Measurements from ENCODE around the gene CCDC175.

DNA sequence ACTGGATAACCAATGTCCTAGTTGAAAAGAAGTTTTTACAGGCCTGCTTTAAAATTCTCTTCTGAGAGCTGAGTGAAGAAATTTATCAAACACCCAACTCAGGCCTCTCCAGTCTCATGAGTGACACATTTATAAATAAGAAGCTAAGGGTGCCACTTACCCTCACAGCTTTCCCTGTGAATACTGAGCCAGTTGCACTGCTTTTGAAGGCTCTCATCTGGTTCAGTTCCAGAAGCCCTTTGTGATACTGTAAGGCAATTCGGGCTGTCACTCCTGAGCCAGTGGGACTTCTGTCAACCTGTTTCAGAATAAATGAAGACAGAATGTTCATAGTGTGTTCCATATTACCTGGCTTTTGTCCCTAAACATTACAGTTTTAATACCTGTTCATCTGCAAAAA is 100.9 kb downstream of the CCDC175 start:
- TF ChIP-seq, protein P1, sequence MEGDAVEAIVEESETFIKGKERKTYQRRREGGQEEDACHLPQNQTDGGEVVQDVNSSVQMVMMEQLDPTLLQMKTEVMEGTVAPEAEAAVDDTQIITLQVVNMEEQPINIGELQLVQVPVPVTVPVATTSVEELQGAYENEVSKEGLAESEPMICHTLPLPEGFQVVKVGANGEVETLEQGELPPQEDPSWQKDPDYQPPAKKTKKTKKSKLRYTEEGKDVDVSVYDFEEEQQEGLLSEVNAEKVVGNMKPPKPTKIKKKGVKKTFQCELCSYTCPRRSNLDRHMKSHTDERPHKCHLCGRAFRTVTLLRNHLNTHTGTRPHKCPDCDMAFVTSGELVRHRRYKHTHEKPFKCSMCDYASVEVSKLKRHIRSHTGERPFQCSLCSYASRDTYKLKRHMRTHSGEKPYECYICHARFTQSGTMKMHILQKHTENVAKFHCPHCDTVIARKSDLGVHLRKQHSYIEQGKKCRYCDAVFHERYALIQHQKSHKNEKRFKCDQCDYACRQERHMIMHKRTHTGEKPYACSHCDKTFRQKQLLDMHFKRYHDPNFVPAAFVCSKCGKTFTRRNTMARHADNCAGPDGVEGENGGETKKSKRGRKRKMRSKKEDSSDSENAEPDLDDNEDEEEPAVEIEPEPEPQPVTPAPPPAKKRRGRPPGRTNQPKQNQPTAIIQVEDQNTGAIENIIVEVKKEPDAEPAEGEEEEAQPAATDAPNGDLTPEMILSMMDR (IDR thresholded peaks at IDR 0.05; ENCODE audit: insufficient read depth, low read length), result no peak
- TF ChIP-seq, protein P2, sequence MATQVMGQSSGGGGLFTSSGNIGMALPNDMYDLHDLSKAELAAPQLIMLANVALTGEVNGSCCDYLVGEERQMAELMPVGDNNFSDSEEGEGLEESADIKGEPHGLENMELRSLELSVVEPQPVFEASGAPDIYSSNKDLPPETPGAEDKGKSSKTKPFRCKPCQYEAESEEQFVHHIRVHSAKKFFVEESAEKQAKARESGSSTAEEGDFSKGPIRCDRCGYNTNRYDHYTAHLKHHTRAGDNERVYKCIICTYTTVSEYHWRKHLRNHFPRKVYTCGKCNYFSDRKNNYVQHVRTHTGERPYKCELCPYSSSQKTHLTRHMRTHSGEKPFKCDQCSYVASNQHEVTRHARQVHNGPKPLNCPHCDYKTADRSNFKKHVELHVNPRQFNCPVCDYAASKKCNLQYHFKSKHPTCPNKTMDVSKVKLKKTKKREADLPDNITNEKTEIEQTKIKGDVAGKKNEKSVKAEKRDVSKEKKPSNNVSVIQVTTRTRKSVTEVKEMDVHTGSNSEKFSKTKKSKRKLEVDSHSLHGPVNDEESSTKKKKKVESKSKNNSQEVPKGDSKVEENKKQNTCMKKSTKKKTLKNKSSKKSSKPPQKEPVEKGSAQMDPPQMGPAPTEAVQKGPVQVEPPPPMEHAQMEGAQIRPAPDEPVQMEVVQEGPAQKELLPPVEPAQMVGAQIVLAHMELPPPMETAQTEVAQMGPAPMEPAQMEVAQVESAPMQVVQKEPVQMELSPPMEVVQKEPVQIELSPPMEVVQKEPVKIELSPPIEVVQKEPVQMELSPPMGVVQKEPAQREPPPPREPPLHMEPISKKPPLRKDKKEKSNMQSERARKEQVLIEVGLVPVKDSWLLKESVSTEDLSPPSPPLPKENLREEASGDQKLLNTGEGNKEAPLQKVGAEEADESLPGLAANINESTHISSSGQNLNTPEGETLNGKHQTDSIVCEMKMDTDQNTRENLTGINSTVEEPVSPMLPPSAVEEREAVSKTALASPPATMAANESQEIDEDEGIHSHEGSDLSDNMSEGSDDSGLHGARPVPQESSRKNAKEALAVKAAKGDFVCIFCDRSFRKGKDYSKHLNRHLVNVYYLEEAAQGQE (IDR thresholded peaks at IDR 0.05; ENCODE audit: insufficient replicate concordance, low read depth), result no peak

Data from HL-60 (cell line).